ENCODE measurements around the gene SRRT.
A peak's percentile ranks its signal among the peaks of the same experiment; 100 is the strongest.
"Not testable (repeated sequence)": the region's sequence is repeated elsewhere in the genome, so short reads cannot be mapped to it uniquely, and the experiment has no call there.

SRRT gene

DNA sequence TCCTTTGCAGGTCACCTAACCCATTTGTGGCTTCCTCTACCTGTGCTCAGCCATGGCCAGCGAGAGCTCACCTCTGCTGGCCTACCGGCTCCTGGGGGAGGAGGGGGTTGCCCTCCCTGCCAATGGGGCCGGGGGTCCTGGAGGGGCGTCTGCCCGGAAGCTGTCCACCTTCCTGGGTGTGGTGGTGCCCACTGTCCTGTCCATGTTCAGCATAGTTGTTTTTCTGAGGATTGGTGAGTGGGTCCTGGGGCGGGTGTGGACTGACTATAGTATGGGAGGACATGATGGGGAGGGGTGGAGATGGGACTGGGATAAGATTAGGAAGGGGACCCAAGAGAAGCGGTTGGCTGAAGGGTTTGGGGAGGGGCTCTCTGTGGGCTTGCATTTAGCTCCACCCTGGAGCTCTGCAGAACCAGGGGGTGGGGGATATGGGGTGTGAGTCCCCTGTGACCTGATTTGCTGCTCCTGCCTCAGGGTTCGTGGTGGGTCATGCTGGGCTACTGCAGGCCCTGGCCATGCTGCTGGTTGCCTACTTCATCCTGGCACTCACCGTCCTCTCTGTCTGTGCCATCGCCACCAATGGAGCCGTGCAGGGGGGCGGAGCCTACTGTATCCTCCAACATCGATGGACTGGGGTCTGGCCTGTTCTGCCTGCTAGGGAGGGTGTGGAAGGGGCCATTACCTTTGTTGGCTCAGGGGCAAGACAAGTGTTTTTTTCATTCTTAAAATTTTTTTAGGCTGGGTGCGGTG lies 20.6 kb upstream of the SRRT start:
- DNase-seq (ENCODE audit: low read depth in 2 of 2), result no peak

DNA sequence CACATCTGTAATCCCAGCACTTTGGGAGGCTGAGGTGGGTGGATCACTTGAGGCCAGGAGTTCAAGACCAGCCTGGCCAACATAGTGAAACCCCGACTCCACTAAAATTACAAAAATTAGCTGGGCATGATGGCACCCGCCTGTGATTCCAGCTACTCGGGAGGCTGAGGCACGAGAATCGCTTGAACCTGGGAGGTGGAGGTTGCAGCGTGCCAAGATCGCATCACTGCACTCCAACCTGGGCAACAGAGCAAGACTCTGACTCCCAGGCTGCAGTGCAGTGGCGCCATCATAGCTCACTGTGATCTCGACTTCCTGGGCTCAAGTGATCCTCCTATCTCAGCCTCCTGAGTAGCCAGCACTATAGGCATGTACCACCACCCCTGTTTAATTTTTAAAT lies 20.0 kb upstream of the SRRT start:
- not testable (repeated sequence) for DNase-seq (ENCODE audit: low read depth in 2 of 2)

GRCh38 chr7:100855515-100855914 lies 19.4 kb upstream of the SRRT start:
- no peak for DNase-seq (ENCODE audit: low read depth in 2 of 2)

- no peak for DNase-seq (ENCODE audit: low read depth in 2 of 2)
Measured at GRCh38 chr7:100856871-100857282, 18.0 kb upstream of the SRRT start.

GRCh38 chr7:100859856-100860255 lies 15.0 kb upstream of the SRRT start:
- no peak for DNase-seq (ENCODE audit: low read depth in 2 of 2)

DNA sequence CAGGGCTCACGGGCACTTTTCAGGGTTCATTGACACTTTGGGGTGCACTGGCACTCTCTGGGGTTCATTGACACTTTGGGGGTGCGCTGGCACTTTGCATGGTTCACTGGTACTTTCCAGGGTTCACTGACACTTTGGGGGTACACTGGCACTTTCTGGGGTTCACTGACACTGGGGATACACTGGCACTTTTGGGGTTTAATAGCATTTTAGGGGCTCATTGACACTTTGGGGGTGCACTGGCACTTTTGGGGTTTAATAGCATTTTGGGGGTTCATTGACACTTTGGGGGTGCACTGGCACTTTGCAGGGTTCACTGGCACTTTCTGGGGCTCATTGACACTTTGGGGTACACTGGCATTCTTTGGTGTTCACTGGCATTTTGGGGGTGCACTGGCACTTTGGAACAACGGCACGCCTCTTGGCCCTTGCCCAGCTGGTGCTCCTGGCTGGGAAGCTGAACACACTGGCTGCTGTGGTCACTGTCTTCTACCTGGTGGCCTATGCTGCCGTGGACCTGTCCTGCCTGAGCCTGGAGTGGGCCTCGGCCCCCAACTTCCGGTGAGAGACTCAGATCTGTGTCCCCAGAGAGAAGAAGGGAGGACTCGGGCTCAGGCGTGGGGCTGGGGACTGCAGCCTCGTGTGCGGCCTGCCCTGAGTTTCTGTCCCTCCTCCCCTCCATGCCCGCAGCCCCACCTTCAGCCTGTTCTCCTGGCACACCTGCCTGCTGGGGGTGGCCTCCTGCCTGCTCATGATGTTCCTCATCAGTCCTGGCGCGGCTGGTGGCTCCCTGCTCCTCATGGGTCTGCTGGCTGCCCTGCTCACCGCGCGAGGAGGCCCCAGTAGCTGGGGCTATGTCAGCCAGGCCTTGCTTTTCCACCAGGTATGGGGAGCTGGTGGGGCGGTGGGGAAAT lies 13.9 kb upstream of the SRRT start:
- no peak for DNase-seq (ENCODE audit: low read depth in 2 of 2)

DNA sequence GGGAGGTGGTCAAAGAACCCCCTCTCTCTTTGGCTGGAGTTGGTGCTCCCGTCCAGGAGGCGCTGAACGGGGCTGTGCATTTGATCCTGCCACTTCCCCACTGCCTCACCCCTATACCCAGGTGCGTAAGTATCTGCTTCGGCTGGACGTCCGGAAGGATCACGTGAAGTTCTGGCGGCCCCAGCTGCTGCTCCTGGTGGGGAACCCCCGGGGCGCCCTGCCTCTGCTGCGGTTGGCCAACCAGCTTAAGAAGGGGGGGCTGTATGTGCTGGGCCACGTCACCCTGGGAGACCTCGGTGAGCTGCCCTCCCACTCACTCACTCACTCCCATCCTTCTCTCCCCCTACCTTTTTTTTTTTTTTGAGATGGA lies 13.3 kb upstream of the SRRT start:
- DNase-seq (ENCODE audit: low read depth in 2 of 2), result no peak

DNA sequence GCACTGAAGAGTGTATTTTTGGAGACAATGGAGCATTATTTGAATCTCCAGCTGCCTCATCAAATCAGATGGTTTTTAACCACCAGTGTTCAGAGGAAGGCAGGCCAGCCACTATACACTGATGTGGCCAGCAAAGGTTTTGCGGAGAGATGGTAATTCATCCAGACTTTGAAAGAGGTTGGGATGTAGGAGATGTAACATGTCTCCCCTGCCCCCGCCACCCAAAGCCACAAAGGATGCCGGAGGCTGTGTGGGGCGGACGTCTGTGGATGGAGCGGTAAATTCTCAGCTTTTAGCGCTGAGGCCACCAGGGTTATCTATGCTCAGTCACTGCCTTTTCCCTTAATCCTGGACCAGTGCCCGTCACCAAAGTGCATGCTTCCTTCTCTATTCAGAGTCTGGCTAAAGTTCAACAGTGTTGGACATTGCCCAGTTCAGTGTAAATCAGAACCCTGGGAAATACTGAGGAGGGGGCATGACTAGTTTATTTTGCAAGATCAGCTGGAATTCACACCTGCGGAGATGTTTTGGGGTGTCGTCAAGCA lies 11.4 kb upstream of the SRRT start:
- no peak for DNase-seq (ENCODE audit: low read depth in 2 of 2)

DNA sequence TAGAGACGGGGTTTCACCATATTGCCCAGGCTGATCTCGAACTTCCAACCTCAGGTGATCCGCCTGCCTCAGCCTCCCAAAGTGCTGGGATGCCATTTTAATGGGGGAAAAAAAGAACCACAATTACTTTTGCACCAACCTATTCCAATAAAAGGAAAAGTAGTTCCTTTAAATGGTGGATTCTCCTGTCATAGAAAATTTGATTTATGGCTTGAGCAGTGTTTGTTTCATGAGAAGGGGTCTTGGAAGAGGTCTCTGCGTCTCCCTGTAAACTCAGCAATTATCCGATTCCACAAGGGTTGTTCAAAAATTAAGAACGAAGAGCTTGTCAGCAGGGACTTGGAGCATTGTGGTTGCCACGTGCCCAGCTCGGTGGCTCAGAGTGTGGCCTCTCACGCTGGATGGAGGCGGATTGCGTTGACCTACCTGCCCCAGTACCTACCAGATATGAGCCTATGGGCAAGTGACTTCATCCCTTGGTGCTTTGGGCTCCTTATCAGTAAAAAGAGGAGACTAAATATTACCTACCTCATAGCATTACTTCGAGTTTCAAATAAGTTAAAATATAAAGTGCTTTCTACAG lies 10.5 kb upstream of the SRRT start:
- no peak for DNase-seq (ENCODE audit: low read depth in 2 of 2)

DNA sequence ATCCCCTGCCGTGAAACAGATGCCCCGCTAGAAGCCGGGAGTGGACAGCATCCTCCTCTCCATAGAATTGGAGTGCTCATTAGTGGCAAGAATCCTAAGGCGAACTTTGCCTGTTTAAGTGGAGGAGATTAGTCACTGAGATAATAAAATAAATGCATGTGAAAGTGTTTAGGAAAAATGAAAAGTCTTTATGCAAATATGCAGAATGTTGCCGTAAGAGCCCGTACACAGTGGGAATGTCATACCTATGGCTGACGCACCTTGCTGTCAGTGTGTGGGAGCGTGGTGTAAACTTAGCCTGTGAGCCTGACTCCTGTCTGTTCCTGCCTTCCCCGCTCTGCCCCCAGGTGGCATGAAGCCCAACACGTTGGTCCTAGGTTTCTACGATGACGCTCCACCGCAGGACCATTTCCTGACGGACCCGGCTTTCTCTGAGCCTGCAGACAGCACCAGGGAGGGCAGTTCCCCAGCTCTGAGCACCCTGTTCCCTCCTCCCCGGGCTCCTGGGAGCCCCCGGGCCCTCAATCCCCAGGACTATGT lies 9.5 kb upstream of the SRRT start:
- no peak for DNase-seq (ENCODE audit: low read depth in 2 of 2)

DNA sequence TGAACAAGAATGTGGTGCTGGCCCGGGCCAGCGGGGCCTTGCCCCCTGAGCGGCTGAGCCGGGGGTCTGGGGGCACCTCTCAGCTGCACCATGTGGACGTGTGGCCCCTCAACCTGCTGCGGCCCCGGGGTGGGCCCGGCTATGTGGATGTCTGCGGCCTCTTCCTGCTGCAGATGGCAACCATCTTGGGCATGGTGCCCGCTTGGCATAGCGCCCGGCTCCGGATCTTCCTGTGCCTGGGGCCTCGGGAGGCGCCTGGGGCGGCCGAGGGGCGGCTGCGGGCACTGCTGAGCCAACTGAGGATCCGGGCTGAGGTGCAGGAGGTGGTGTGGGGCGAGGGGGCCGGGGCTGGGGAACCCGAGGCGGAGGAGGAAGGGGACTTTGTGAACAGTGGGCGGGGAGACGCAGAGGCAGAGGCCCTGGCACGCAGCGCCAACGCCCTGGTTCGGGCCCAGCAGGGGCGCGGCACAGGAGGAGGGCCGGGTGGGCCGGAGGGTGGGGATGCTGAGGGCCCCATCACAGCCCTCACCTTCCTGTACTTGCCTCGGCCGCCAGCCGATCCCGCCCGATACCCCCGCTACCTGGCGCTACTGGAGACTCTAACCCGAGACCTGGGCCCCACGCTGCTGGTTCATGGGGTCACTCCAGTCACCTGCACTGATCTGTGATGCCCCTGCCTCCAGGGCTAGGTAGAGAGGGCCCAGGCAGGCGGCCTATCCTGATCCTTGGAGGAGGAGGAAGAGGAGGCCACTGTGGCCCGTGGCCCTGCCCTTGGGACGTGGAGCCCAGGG lies 8.8 kb upstream of the SRRT start:
- peak in 1 of 2 donors; percentile 30 for DNase-seq (ENCODE audit: low read depth in 2 of 2)

- no peak for DNase-seq (ENCODE audit: low read depth in 2 of 2)
Measured at GRCh38 chr7:100866729-100867039, 8.2 kb upstream of the SRRT start.

- DNase-seq (ENCODE audit: low read depth in 2 of 2), result peak; percentile 55 to 58
Measured at GRCh38 chr7:100867040-100867775, 7.7 kb upstream of the SRRT start, which contains the start of gene TRIP6. Gene TRIP6 (plus strand): TSS chr7:100867387. CDS start chr7:100867498, 111 bp downstream.

DNA sequence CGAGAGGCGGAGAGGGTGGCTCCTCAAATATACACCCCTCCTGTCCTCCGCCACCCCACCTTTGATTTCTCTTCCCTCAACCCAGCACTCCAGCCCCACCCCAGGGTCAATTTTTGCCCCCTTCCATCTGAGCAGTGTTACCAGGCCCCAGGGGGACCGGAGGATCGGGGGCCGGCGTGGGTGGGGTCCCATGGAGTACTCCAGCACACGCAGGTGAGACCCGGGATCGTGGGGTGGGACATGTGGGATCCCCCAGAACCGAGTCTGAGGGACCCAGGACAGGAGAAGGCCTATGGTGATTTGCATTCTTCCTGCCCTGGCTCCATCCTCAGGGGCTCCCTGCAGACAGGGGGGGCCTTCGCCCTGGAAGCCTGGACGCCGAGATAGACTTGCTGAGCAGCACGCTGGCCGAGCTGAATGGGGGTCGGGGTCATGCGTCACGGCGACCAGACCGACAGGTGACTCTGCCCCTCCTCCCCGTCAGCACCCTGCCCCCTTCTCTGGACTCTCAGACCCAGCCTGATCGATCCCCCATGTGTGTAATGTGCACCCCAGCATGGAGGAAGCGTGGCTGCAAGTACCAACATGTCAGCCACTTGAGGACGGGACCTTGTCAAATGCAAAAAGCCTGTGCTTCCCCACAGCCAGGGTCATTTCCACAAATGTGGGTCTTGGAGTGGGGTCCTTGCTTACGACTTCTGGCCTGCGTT lies 7.0 kb upstream of the SRRT start:
- DNase-seq (ENCODE audit: low read depth in 2 of 2), result no peak

- DNase-seq (ENCODE audit: low read depth in 2 of 2), result no peak
Measured at GRCh38 chr7:100873599-100874299, 1.2 kb upstream of the SRRT start.

GRCh38 chr7:100874300-100874576 lies 665 bp upstream of the SRRT start:
- no peak for DNase-seq (ENCODE audit: low read depth in 2 of 2)

DNA sequence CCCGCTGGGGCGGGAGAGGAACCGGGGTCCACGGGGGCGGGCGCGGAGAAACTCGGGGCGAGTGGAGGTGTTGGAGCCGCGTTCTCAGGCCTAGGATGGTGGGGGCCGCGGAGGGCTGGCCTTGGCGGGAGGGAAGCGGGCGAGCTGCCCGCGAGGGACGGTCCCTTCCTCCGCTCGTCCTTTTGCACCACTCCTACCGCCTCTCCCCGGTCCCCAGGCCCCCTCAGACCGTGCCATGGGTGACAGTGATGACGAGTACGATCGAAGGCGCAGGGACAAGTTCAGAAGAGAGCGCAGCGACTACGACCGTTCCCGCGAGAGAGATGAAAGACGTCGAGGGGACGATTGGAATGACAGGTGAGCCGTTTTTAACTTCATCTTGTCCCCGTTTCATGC lies 451 bp downstream of the SRRT start:
- DNase-seq (ENCODE audit: low read depth in 2 of 2), result no peak

DNA sequence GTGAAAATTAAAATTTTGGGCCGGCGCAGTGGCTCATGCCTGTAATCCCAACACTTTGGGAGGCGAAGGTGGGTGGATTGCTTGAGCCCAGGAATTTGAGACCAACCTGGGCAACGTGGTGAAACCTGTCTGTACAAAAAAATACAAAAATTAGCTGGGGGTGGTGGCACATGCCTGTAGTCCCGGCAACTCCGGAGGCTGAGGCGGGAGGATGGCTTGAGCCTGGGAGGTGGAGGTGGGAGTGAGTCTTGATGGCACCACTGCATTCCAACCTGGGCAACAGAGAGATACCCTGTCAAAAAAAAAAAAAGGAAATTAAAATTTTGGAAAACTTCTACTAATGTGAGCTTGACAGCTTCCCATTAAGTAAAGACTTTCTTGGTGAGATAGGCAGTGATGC lies 3.1 kb downstream of the SRRT start:
- DNase-seq (ENCODE audit: low read depth in 2 of 2), result no peak

GRCh38 chr7:100878685-100879084 lies 3.8 kb downstream of the SRRT start:
- no peak for DNase-seq (ENCODE audit: low read depth in 2 of 2)

Data from stimulated activated CD8-positive, alpha-beta memory T cell treated with anti-CD3 and anti-CD28 coated beads, Interleukin-2, amount 100 ng/mL, for 48 hours (primary cell).